ENCODE data around the gene SOAT1. TPM values are rescaled to one million over a fixed set of nuclear protein-coding genes. Genes with fewer than 3 reads are reported as not detected.

SOAT1 gene
- 41.1 and 51.5 TPM in 2 replicates for total RNA-seq

GRCh38 chr1:179293340-179294327, at the start of gene SOAT1:
TSS of gene SOAT1 (plus strand) at chr1:179293797. CDS start at chr1:179302685, 8,888 bp downstream.

GRCh38 chr1:179365342-179366092, 71.9 kb downstream of the SOAT1 start, which contains the start of gene AXDND1:
TSS of gene AXDND1 (plus strand) at chr1:179365971. CDS start at chr1:179366510, 539 bp downstream.

Other genes with a start within 250 kb of the SOAT1 start
- 38.0 and 41.5 TPM in 2 replicates for gene TOR3A, start 211.7 kb upstream of the SOAT1 start, total RNA-seq
- gene ABL2, start 64.1 kb upstream of the SOAT1 start, total RNA-seq: 79.0 and 112 TPM in 2 replicates
- gene AXDND1, start 72.2 kb downstream of the SOAT1 start, total RNA-seq: 0.12 and 0.22 TPM in 2 replicates

Measured in uterine smooth muscle cell (primary cell).